Endothelial cell of hepatic sinusoid (primary cell): Measurements from ENCODE around the gene EPS8L1.
"Not testable (repeated sequence)": the region's sequence is repeated elsewhere in the genome, so short reads cannot be mapped to it uniquely, and the experiment has no call there.

Source experiments
- in situ Hi-C: cut with HindIII; loops from 2 replicates; pipeline ENCODE4 v1.10.0; 2017; ENCODE audit warnings: low sequenced_read_pairs

Gene EPS8L1

GRCh38 chr19:55094456-55095259 is 19.0 kb downstream of the EPS8L1 start:
- in situ Hi-C loops = no loop called here

- in situ Hi-C loops = no loop called here
Measured at GRCh38 chr19:55095260-55096060, 19.8 kb downstream of the EPS8L1 start.

- in situ Hi-C loops = no loop called here
Measured at GRCh38 chr19:55096061-55096701, 20.5 kb downstream of the EPS8L1 start.

- in situ Hi-C loops = no loop called here
Measured at GRCh38 chr19:55097864-55098715, 22.4 kb downstream of the EPS8L1 start.

GRCh38 chr19:55098716-55099556 is 23.3 kb downstream of the EPS8L1 start:
- in situ Hi-C loops = no loop called here

GRCh38 chr19:55099557-55100506 is 24.2 kb downstream of the EPS8L1 start:
- in situ Hi-C loops = no loop called here

- in situ Hi-C loops = no loop called here
Measured at GRCh38 chr19:55101261-55101660, 25.6 kb downstream of the EPS8L1 start.

- in situ Hi-C loops = no loop called here
Measured at GRCh38 chr19:55103190-55103589, 27.5 kb downstream of the EPS8L1 start.

- in situ Hi-C loops = no loop called here
Measured at GRCh38 chr19:55105237-55105636, 29.6 kb downstream of the EPS8L1 start.

GRCh38 chr19:55106591-55106990 is 30.9 kb downstream of the EPS8L1 start:
- in situ Hi-C loops = no loop called here

- in situ Hi-C loops = not testable (repeated sequence)
Measured at GRCh38 chr19:55107252-55107651, 31.6 kb downstream of the EPS8L1 start.

- in situ Hi-C loops = loop anchor here (5.0 kb wide), 1 partner anchor 63 kb away; no protein-coding TSS in a partner anchor
Measured at GRCh38 chr19:55109527-55110291, 34.0 kb downstream of the EPS8L1 start.

GRCh38 chr19:55111238-55111831 is 35.7 kb downstream of the EPS8L1 start:
- in situ Hi-C loops = loop anchor here (5.0 kb wide), 1 partner anchor 61 kb away; no protein-coding TSS in a partner anchor

GRCh38 chr19:55112246-55112776 is 36.6 kb downstream of the EPS8L1 start:
- in situ Hi-C loops = loop anchor here (5.0 kb wide), 1 partner anchor 60 kb away; no protein-coding TSS in a partner anchor

- in situ Hi-C loops = loop anchor here (5.0 kb wide), 1 partner anchor 59 kb away; no protein-coding TSS in a partner anchor
Measured at GRCh38 chr19:55112777-55113569, 37.3 kb downstream of the EPS8L1 start.

GRCh38 chr19:55113570-55114039 is 37.9 kb downstream of the EPS8L1 start:
- in situ Hi-C loops = loop anchor here (5.0 kb wide), 1 partner anchor 59 kb away; no protein-coding TSS in a partner anchor
